Breast epithelium (tissue), 3 donors: ENCODE data around the gene RABEPK.

Source experiments
- POLR2A ChIP-seq: fragments of 450-650 bp; IDR thresholded peaks from one replicate; pipeline ENCODE4 v1.6.1; 2016; ENCODE audit warnings: antibody characterized with exemption, mild to moderate bottlenecking, moderate library complexity
- POLR2AphosphoS5 ChIP-seq, 3 donors: sonication (generic); formaldehyde crosslinking; IDR thresholded peaks; one replicate each; pipeline ENCODE4 v1.6.1; 2017; ENCODE audit warnings: antibody characterized with exemption in 3 of 3
- TF ChIP-seq, protein P1 (sequence below), 3 donors: fragments of 450-650 bp; IDR thresholded peaks; one replicate each; pipeline ENCODE4 v1.5.1; 2016 to 2017; ENCODE audit warnings: antibody characterized with exemption in 3 of 3, mild to moderate bottlenecking in 3 of 3, moderate library complexity in 3 of 3

DNA sequence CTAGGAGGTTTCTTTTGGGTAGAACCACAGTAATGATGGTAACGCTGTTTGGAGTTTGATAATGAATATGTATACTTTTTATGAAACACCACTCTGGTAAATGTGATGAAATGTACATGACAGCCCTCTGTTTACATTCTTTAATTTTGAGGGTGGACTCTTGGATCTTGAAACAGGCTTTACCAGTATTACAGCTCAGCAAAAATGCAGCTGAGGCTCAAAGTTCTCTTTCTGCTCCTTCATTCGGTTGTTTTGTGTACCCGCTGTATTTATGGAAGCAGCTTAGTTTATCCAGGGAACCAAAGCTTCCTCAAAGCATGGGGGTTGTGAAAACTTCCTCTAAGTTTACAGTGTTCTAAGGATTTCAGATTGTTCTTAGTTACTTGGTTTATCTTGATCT lies 72.4 kb downstream of the RABEPK start:
- TF ChIP-seq, protein P1, sequence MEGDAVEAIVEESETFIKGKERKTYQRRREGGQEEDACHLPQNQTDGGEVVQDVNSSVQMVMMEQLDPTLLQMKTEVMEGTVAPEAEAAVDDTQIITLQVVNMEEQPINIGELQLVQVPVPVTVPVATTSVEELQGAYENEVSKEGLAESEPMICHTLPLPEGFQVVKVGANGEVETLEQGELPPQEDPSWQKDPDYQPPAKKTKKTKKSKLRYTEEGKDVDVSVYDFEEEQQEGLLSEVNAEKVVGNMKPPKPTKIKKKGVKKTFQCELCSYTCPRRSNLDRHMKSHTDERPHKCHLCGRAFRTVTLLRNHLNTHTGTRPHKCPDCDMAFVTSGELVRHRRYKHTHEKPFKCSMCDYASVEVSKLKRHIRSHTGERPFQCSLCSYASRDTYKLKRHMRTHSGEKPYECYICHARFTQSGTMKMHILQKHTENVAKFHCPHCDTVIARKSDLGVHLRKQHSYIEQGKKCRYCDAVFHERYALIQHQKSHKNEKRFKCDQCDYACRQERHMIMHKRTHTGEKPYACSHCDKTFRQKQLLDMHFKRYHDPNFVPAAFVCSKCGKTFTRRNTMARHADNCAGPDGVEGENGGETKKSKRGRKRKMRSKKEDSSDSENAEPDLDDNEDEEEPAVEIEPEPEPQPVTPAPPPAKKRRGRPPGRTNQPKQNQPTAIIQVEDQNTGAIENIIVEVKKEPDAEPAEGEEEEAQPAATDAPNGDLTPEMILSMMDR (IDR thresholded peaks at IDR 0.05), result no peak
- TF ChIP-seq POLR2A, result no peak
- TF ChIP-seq POLR2AphosphoS5 (IDR thresholded peaks at IDR 0.05), result no peak
